Mesenchymal stem cell (in vitro differentiated cells and primary cell): ENCODE data around the gene FEN1.

Experiments
- DNase-seq: peaks from one replicate; pipeline ENCODE4 v3.0.0-alpha.2; 2013
- H2AFZ ChIP-seq: one replicate; pipeline ENCODE4 v1.6.1; 2013; ENCODE audit warnings: low read depth, mild to moderate bottlenecking, control low read depth, inconsistent platforms, low read length, moderate library complexity
- H2AK5ac ChIP-seq: 2 replicates; pipeline ENCODE4 v1.6.1; 2013; ENCODE audit warnings: low read length, moderate library complexity, mild to moderate bottlenecking, inconsistent platforms; ENCODE audit not compliant: severe bottlenecking
- H2BK120ac ChIP-seq: one replicate; pipeline ENCODE4 v1.6.1; 2013; ENCODE audit warnings: low read depth, mild to moderate bottlenecking, inconsistent platforms, low read length, moderate library complexity
- H2BK12ac ChIP-seq, 2 experiments: one replicate each; pipeline ENCODE4 v1.6.1; 2013; ENCODE audit warnings: inconsistent platforms in 2 of 2, low read length in 2 of 2, mild to moderate bottlenecking in 2 of 2, moderate library complexity in 2 of 2, control low read depth in 1 of 2
- H2BK15ac ChIP-seq: one replicate; pipeline ENCODE4 v1.6.1; 2013; ENCODE audit warnings: mild to moderate bottlenecking, low read depth, inconsistent platforms; ENCODE audit not compliant: poor library complexity, severe bottlenecking
- H2BK5ac ChIP-seq: 2 replicates; pipeline ENCODE4 v1.6.1; 2013; ENCODE audit warnings: low read depth, mild to moderate bottlenecking, low read length, control low read depth, inconsistent platforms; ENCODE audit not compliant: poor library complexity, severe bottlenecking
- H3K14ac ChIP-seq, 2 experiments: one replicate each; pipeline ENCODE4 v1.6.1; 2013; ENCODE audit warnings: inconsistent platforms in 2 of 2, low read length in 2 of 2, control low read depth in 1 of 2, mild to moderate bottlenecking in 1 of 2, moderate library complexity in 1 of 2
- H3K18ac ChIP-seq, 2 experiments: one replicate each; pipeline ENCODE4 v1.6.1; 2013; ENCODE audit warnings: inconsistent platforms in 2 of 2, low read length in 2 of 2, control low read depth in 1 of 2, low read depth in 1 of 2, mild to moderate bottlenecking in 1 of 2
- H3K23ac ChIP-seq, 2 experiments: one replicate each; pipeline ENCODE4 v1.6.1; 2013; ENCODE audit warnings: inconsistent platforms in 2 of 2, low read length in 2 of 2, mild to moderate bottlenecking in 2 of 2, moderate library complexity in 2 of 2, control low read depth in 1 of 2
- H3K27ac ChIP-seq: 2 replicates; pipeline ENCODE4 v1.5.1; 2013; ENCODE audit warnings: mild to moderate bottlenecking, moderate library complexity, low read length, control low read depth, inconsistent platforms; ENCODE audit not compliant: poor library complexity, severe bottlenecking
- H3K27me3 ChIP-seq, 2 experiments: 2 replicates each; pipeline versions ENCODE4 v1.6.1 to v1.7.0; 2013; ENCODE audit warnings: low read length in 2 of 2, mild to moderate bottlenecking in 2 of 2, moderate library complexity in 2 of 2, control low read depth in 1 of 2, inconsistent platforms in 1 of 2; ENCODE audit not compliant: control insufficient read depth in 1 of 2, insufficient read depth in 1 of 2
- H3K36me3 ChIP-seq, 2 experiments: 2 replicates each; pipeline versions ENCODE4 v1.6.1 to v1.7.0; 2013; ENCODE audit warnings: low read length in 2 of 2, control low read depth in 1 of 2, inconsistent platforms in 1 of 2, low read depth in 1 of 2, mild to moderate bottlenecking in 1 of 2; ENCODE audit not compliant: insufficient read depth in 2 of 2, control insufficient read depth in 1 of 2
- H3K4ac ChIP-seq, 2 experiments: one replicate each; pipeline ENCODE4 v1.6.1; 2013; ENCODE audit warnings: inconsistent platforms in 2 of 2, low read length in 2 of 2, mild to moderate bottlenecking in 2 of 2, moderate library complexity in 2 of 2, control low read depth in 1 of 2, low read depth in 1 of 2
- H3K4me1 ChIP-seq: 2 replicates; pipeline ENCODE4 v1.6.1; 2013; ENCODE audit warnings: low read depth, low read length, control low read depth; ENCODE audit not compliant: control insufficient read depth, insufficient read depth
- H3K4me2 ChIP-seq: 2 replicates; pipeline ENCODE4 v1.6.1; 2013; ENCODE audit warnings: low read length, mild to moderate bottlenecking, inconsistent platforms; ENCODE audit not compliant: poor library complexity, severe bottlenecking
- H3K4me3 ChIP-seq, 2 experiments: 2 replicates each; pipeline versions ENCODE4 v1.5.1 to v1.7.0; 2013; ENCODE audit warnings: low read length in 2 of 2, mild to moderate bottlenecking in 2 of 2, control low read depth in 1 of 2, low read depth in 1 of 2; ENCODE audit not compliant: insufficient read depth in 1 of 2
- H3K79me1 ChIP-seq: replicated peaks from 2 replicates; pipeline ENCODE4 v1.6.1; 2013; ENCODE audit warnings: mild to moderate bottlenecking, control low read depth, low read length, inconsistent platforms; ENCODE audit not compliant: poor library complexity, severe bottlenecking
- H3K9ac ChIP-seq: 2 replicates; pipeline ENCODE4 v1.7.0; 2013; ENCODE audit warnings: mild to moderate bottlenecking, low read length, moderate library complexity
- H3K9me3 ChIP-seq: 2 replicates; pipeline ENCODE4 v1.7.0; 2013; ENCODE audit warnings: mild to moderate bottlenecking, low read length; ENCODE audit not compliant: control insufficient read depth
- H4K8ac ChIP-seq: one replicate; pipeline ENCODE4 v1.6.1; 2013; ENCODE audit warnings: inconsistent platforms, mild to moderate bottlenecking, low read length, moderate library complexity
- H4K91ac ChIP-seq: one replicate; pipeline ENCODE4 v1.6.1; 2013; ENCODE audit warnings: mild to moderate bottlenecking, low read length, inconsistent platforms
- WGBS: methylation state at CpG from one replicate; pipeline ENCODE4 v1.1.7; 2013; ENCODE audit warnings: mixed read lengths; 5-methylcytosine and 5-hydroxymethylcytosine counted together

Gene FEN1

DNA sequence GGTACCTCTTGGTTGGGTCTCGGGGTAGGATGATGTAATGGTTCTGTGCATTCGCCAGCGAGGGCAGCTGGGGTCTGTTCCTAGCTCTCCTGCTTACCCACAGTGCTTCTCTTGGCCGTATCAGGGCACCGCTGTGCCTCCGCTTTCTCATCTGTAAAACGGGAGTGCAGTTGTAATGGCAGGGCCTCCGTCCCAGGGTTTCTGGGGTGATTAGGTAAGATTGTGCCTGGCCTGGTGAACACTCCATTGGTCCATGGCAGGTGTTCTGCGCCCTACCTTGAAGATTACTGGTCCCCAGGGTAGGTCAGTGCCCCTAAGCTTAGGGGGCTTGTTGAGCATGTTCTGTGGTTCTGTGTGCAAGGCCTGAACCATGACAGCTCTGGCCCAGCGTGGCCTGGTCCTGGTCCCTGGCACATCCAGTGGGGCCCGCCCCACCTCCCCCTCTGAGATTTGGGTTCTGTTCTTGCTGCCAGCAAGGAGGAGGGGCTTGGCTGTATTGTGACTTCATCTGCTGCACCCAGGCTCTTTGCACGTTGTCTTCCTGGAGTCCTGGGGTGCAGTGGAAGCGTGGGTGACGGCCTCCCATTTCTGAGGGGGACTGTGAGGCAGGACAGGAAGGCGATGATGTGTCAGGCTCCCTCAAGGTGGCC lies 35.4 kb upstream of the FEN1 start:
- peaks cover 0 to 46% of the 10 kb centered on the region in 2 experiments for H3K27me3 ChIP-seq
- H2AK5ac ChIP-seq, result peak overlapping the region; percentile 96
- H3K4me3 ChIP-seq, result no peak overlapping the region
- H3K27ac ChIP-seq, result no peak overlapping the region
- peak overlapping the region; percentile 36 for H4K91ac ChIP-seq
- no peak overlapping the region for H3K9ac ChIP-seq
- no peak overlapping the region for H2AFZ ChIP-seq
- H2BK12ac ChIP-seq, result peak overlapping the region in 1 of 2 experiments; percentile 46
- H2BK15ac ChIP-seq, result peak overlapping the region; percentile 15
- H4K8ac ChIP-seq, result peak overlapping the region; percentile 73
- no peak overlapping the region for H3K4me2 ChIP-seq
- no peak for DNase-seq
- peaks cover 0 to 12% of the 10 kb centered on the region in 2 experiments for H3K36me3 ChIP-seq
- no peak overlapping the region for H3K23ac ChIP-seq
- H3K4ac ChIP-seq, result peak overlapping the region in 1 of 2 experiments; percentile 53
- H2BK5ac ChIP-seq, result no peak overlapping the region
- H3K18ac ChIP-seq, result peak overlapping the region in 1 of 2 experiments; percentile 37
- H3K79me1 ChIP-seq, result peaks cover 36% of the 10 kb centered on the region
- H3K4me1 ChIP-seq, result peaks cover 69% of the 10 kb centered on the region
- no peaks in the 10 kb centered on the region for H3K9me3 ChIP-seq
- WGBS, result 96% methylated on average over 15 of the region's 15 CpGs
- H3K14ac ChIP-seq, result peak overlapping the region in 1 of 2 experiments; percentile 56
- H2BK120ac ChIP-seq, result no peak overlapping the region

DNA sequence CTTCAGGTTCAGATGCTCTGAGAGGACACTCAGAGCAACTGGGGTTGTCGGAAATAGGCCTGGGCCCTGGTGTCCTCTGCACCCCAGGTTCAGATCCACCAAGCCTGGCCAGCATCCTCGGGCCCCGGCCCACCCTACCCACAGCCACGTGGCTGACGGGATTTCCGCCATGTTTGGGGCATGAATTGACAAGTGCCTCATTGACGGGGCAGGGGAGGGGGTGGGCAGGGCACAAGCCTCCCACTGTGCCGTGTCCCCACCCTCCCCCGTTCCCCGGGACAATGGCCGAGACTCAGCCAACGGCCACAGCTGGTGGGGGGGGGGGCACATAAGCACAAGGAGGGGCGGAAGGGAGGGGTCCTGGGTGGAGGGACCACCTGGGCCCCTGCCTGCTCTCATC lies 31.8 kb upstream of the FEN1 start:
- no peak overlapping the region for H3K4me2 ChIP-seq
- 88% methylated on average over 13 of the region's 13 CpGs for WGBS
- H3K18ac ChIP-seq, result no peak overlapping the region
- H3K27me3 ChIP-seq, result peaks cover 0 to 58% of the 10 kb centered on the region in 2 experiments
- no peak overlapping the region for H2BK120ac ChIP-seq
- H4K91ac ChIP-seq, result no peak overlapping the region
- H2AK5ac ChIP-seq, result no peak overlapping the region
- H2BK12ac ChIP-seq, result no peak overlapping the region
- peaks cover 0 to 15% of the 10 kb centered on the region in 2 experiments for H3K36me3 ChIP-seq
- peaks cover 70% of the 10 kb centered on the region for H3K4me1 ChIP-seq
- no peak overlapping the region for H2AFZ ChIP-seq
- H3K9me3 ChIP-seq, result no peaks in the 10 kb centered on the region
- H3K27ac ChIP-seq, result no peak overlapping the region
- no peak overlapping the region for H4K8ac ChIP-seq
- no peak overlapping the region for H2BK15ac ChIP-seq
- H3K79me1 ChIP-seq, result peaks cover 29% of the 10 kb centered on the region
- no peak overlapping the region for H3K4ac ChIP-seq
- no peak overlapping the region for H3K4me3 ChIP-seq
- no peak for DNase-seq
- H2BK5ac ChIP-seq, result no peak overlapping the region
- H3K23ac ChIP-seq, result no peak overlapping the region
- H3K14ac ChIP-seq, result no peak overlapping the region
- no peak overlapping the region for H3K9ac ChIP-seq

DNA sequence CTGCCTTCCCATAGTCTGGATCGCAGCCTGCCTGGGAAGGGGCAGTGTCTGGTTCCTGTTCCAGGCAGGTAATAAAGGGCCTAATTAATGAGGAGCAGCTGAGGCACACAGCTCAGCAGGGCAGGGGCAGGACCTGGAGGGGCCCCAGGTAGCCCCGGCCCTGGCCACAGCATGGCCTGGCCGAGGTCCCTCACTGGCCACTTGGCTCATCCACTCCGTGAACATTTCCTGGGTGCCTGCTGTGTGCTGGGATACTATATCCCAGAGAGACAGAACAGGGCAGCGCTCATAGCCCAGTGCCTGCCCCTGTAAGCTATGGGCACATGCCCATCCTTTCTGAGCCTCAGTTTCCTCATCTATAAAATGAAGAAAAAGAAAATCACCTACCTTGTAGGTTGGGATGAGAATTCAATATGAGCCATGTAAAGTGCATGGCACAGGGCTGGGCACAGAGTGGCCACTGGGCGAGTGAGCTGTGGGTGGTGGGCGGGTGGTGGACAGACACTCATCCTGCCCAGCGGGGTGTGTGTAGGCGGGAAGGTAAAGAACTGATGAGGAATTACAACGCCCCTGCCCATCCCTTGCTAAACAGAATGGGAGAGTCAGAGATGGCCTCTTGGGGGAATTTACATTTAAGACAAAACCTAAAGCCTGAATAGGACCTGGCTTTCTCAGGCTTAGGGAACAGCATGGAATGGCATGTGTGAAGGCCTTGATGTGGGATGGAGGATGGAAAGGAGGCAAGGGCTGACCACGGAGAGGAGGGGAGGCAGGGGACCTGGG lies 31.1 kb upstream of the FEN1 start:
- Histone ChIP-seq H3K9ac (no peak overlapping the region), H3K4me3 (no peak overlapping the region), H2AK5ac (no peak overlapping the region), H4K91ac (no peak overlapping the region), H2BK12ac (no peak overlapping the region), H3K23ac (no peak overlapping the region), H2AFZ (no peak overlapping the region), H3K9me3 (no peaks in the 10 kb centered on the region), H3K4me1 (peaks cover 70% of the 10 kb centered on the region), H3K4ac (no peak overlapping the region), H2BK5ac (no peak overlapping the region), H3K27me3 (peaks cover 0 to 58% of the 10 kb centered on the region in 2 experiments), H3K79me1 (peaks cover 24% of the 10 kb centered on the region), H3K36me3 (peaks cover 0 to 15% of the 10 kb centered on the region in 2 experiments), H2BK15ac (no peak overlapping the region), H3K18ac (no peak overlapping the region), H2BK120ac (no peak overlapping the region), H3K14ac (no peak overlapping the region), H4K8ac (no peak overlapping the region), H3K27ac (no peak overlapping the region), H3K4me2 (no peak overlapping the region)
- 86% methylated on average over 11 of the region's 11 CpGs for WGBS
- no peak for DNase-seq

DNA sequence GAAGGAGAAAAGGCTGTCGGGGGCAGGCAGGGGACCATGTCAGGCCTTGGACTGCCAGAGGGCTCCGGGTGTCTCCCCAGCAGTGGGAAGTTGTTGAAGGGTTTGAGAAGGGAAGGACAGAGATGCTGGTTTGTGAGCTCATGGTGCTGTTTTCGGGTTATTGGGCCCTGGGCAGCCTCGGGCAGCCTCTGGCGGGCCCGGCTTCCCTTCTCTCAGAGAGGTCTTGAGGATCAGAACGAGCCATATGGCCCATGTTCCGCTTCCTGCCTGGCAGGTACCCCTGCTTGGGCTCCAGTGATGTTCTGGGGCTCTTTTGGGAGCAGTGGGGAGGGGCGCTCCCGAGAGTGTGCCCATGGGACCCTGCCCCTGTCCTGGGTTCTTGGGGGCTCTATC lies 30.5 kb upstream of the FEN1 start:
- H2BK120ac ChIP-seq, result no peak overlapping the region
- H3K9me3 ChIP-seq, result no peaks in the 10 kb centered on the region
- H3K23ac ChIP-seq, result no peak overlapping the region
- 93% methylated on average over 9 of the region's 10 CpGs for WGBS
- no peak overlapping the region for H3K18ac ChIP-seq
- H3K4ac ChIP-seq, result no peak overlapping the region
- DNase-seq, result no peak
- H3K9ac ChIP-seq, result no peak overlapping the region
- H4K8ac ChIP-seq, result no peak overlapping the region
- H2AFZ ChIP-seq, result no peak overlapping the region
- H3K27me3 ChIP-seq, result peaks cover 0 to 58% of the 10 kb centered on the region in 2 experiments
- H3K4me3 ChIP-seq, result no peak overlapping the region
- H2BK5ac ChIP-seq, result no peak overlapping the region
- no peak overlapping the region for H4K91ac ChIP-seq
- no peak overlapping the region for H2BK12ac ChIP-seq
- peaks cover 21% of the 10 kb centered on the region for H3K79me1 ChIP-seq
- H2AK5ac ChIP-seq, result no peak overlapping the region
- H3K14ac ChIP-seq, result no peak overlapping the region
- H3K4me2 ChIP-seq, result no peak overlapping the region
- no peak overlapping the region for H3K27ac ChIP-seq
- H2BK15ac ChIP-seq, result no peak overlapping the region
- peaks cover 0 to 15% of the 10 kb centered on the region in 2 experiments for H3K36me3 ChIP-seq
- peaks cover 70% of the 10 kb centered on the region for H3K4me1 ChIP-seq
